GM18951 (cell line): ENCODE data around the gene ACTN4.

Source experiments
- POLR2A ChIP-seq: IDR thresholded peaks from 4 replicates; pipeline ENCODE4 v1.6.1; 2011; ENCODE audit warnings: mild to moderate bottlenecking; ENCODE audit not compliant: insufficient read length, insufficient read depth; ENCODE audit errors: extremely low read depth
- in situ Hi-C: fragments of 300-500 bp; cut with MboI; formaldehyde crosslinking; loops from one replicate; pipeline ENCODE4 v1.12.0; 2022; ENCODE audit warnings: low sequenced_read_pairs, mixed read lengths, inconsistent platforms; ENCODE audit not compliant: unreplicated experiment

The ACTN4 gene

DNA sequence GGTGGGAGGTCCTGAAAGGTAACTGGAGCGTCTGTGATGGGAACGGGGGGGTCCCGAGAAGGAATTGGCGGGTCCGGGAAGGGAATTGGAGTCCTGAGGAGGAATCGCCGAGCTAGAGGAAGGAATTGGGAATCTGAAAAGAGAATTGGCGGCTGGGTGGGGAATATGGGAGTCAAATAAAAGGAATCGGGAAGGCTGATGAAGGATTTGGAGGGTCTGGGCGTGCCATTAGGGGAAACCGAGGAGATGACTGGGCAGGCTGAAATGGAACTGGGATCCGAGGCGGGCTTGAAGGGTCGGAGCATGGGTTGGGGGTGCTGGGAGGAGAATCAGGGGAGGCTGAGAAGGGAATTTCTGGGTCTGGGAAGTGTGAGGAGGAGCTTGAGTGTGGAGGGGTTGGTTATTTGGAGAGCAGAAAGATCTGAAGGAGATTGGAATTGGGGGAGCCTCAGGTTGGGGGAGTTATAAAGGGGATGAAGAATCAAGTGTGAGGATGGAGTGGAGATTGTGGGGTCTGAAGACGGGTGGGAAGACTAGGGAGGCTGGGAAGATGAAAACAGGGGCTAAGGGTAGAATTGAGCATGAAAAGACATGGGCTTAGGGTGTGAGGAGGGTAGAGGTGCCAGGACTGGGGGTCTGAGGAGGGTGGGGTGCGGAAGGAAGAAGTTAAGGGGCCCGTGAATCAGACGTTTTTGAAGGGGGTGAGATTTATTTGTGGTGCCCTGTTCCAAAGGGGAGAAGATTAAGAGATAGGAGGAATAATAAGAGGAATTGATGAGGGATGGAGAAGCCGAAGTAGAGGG is 718 bp downstream of the ACTN4 start:
- no peak for TF ChIP-seq POLR2A
- in situ Hi-C loops, result no loop called here

DNA sequence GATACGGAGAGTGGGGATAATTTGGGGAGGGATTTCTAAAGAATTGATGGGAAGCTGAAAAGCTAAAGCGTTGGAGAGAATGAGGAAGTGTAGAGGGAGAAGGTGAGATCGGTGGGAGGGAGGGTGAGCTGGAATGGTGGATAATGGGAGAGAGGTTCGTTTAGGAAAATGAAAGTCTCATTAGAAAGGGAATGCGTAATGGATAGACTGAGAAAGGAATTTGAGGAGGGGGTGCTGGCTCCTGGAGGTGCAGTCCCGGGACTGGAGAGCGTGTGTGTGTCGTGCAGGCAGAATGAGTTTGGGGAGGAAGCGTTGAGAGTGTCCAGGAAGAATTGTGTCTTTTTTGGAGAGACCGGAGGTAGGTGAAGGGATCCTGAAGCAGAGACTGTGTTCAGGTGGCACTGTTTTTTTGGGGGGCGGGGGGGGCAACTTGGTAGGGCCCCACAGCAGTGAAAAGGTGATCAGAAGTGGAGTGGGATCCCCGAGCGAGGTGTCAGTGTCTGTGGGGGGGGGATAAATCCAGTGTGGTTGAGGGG is 1.4 kb downstream of the ACTN4 start:
- TF ChIP-seq POLR2A, result no peak
- in situ Hi-C loops, result no loop called here

DNA sequence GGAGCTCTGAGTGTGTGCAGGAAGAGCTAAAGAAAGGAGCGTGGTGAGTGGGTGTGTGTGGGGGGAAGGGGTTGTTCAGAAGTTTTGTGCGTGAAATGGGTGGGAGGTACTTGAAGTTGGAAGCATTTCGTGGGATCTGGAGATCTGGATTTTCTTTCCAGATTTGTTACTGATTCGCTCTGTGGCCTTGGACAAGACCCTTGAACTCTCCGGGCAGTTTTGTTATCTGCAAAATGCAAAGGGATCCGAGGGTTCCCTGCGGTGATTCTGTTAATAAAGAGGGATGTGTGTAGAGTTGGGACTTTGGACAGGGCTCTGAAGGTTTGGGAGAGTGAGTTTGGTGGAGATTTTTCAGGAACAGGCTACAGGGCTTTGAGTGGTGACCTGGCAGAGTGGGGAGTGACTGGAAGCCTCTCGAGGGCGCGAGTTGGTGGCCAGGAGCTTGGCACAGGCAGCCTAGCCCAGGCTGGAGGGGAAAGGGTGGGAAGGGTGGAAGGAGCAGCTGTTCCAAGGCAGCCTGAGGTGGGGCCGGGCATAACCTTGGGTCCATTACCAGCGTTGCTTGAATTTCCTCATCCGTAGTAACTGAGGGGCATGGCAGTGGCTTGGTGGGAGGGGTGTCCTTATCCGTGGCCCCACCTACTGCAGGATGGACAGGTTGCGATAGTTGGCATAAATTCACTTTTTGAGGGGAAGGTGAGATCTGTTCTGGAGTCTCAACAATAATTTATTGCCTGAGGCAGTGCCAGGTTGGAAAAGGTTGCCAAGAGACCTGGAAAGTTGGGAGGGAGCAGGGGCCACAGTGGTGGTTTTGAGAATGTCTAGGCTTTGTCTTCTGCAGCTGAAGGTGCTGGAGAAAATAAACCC is 2.1 kb downstream of the ACTN4 start:
- no peak for TF ChIP-seq POLR2A
- in situ Hi-C loops, result no loop called here

DNA sequence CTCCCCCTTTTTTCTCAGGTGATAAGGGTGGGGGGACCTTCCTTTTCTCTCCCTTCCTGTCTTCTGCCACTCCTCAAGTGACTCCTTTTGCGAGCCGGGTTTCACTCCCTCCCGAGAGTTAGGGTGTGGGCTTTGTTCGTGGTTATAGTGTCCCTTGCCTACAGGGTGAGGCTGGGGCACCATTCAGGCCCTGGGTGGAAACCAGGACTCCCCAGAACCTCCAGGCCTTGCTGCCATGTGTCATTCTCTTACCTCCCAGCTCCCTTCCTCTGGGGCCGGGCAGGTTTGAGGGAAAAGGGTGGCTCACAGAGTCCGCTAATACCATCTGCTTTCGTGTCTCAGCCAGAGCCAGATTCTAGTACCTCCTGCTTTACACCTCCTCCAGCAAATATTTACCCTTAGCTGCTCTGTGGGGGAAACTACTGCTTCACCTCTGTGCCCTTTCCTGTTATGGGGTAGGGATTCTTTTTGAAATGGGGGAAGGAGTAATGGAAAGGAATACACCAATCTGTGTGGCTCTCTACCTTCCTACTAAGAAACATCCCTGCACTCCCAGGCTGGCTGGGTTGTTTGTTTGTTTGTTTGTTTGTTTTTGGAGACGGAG is 2.8 kb downstream of the ACTN4 start:
- in situ Hi-C loops, result no loop called here
- no peak for TF ChIP-seq POLR2A

DNA sequence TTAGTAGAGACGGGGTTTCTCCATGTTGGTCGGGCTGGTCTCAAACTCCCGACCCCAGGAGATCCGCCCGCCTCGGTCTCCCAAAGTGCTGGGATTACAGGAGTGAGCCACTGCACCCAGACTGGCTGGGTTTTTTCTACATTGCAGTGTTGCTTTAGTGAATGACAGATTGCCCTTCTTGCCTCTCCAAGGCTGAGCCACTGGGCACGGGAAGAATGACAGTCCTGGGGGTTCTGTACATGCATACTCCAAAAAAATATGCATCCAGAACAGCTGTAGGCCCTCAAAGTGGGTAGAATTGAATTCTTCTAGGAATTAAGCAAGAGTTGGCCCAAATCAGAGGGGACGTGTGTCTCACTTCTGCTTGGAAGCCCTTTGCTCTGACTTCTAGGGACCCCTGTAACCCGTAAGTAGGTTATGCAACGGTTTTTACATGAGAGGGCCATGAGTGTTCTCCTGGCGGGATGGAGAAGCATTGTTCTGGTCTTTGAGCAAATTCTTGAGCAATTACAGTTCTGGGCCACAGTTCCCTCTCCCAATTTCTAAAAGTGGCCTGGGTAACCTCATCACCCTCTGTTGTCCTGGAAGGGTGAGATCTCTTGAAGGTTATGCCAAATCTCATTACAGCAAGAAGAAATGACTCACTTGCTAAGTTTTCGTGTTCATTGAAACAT is 3.6 kb downstream of the ACTN4 start:
- in situ Hi-C loops, result no loop called here
- no peak for TF ChIP-seq POLR2A

DNA sequence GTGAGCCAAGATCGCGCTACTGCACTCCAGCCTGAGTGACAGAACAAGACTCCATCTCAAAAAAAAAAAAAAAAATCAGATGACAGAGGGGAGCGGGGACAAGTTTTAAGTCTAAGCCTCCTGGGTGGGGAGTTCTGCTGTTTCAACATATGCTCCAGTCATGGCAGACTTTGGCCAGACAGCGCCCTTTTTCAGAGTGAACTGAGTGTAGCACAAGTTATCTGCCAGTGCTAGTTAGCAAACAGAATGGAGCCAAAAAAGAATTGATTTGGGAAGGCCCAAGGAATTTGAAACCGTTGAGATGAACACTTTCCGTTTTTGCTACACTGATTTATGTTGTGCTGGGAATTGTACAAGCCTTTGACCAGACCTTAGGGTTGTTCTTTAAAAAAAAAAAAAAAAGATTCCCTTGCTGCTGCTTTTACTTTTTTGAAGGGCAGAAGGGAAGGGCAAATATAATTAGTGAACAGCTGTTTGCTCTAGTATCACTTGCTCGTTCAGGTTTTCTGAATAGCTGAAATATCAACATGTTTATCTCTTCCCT is 5.7 kb downstream of the ACTN4 start:
- no peak for TF ChIP-seq POLR2A
- in situ Hi-C loops, result no loop called here

DNA sequence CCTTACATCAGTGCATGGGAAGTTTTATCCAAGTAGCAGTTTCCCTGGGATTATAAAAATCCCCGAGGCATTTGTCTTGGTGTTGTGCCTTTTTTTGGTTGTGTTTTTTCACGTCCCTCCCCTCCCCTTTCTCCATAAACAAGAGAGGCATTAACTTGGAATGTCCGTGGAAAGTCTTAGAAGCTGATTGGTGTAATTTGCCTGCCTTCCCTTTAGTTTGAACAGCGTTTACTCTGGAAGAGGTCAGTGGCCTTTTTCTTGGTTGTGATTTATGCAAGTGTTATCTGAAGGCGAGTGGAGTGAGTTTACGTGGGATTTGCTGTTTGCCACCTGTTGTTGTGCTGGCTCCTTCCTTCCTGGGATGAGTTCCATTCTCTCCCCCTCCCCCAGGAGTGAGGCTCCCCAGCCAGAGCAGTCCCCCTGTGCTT is 7.2 kb downstream of the ACTN4 start:
- in situ Hi-C loops, result no loop called here
- TF ChIP-seq POLR2A, result no peak

DNA sequence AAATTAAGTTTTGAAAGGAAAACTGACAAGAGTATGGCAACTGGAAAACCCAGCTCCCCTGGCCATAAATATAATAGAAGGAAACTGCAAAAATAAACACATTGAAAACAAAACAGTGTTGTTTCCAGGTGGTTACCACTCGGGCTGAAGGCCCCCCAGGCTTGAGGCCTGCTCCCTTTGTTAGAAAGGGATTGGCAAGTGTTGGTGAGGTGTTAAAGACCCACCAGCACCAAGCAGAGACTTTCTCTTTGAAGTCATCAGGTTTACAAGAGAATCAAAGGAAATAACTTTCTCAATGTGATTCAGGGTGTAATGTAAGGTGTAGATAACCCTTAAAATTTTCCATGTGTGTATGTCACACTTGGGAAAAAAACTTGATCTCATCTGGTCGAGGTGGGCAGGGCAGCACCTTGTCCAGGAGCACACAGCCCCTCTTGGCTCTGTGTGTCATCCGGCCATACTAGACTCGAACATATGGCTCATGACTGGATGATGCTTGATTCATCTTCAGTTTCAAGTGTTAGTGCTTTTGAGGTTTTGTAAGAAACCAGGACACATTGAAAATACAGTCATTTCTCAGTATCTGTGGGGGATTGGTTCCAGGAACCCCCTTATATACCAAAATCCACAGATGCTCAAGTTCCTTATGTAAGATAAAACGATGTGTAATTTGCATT is 7.8 kb downstream of the ACTN4 start:
- in situ Hi-C loops, result no loop called here
- no peak for TF ChIP-seq POLR2A

DNA sequence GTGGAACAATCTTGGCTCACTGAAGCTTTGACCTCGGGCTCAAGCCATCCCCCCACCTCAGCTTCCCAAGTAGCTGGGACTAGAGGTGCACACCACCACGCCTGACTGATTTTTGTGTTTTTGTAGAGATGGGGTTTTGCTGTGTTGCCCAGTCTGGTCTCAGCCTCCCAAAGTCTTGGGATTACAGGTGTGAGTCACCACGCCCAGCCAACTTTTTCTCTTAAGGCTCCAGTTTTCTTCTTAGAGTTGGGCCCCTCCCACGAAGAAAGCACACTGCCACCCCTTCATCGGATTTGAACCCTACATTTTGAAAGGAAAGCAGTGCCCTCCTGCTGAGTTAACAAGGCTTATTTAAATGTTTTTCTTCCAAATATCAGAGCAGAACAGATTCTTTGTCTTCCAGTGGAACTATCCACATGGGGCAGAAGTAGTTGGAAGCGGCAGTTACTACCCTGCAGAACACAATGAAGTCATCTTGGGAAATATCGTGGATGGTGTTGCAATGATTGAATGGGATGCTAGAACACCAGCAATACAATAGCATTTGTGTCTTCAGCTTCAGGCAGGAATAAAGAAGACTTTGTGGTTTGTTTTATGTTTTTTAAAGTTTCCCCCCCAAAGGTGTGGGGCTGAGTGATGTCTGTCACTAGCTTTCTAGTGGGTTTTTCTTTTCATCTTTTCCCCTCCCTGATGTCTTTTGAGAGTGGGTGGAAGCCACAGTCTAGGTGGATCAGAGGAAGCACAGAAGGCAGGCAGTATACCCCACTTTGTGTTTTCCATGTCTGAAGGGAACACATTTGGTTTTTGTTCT is 8.9 kb downstream of the ACTN4 start:
- in situ Hi-C loops, result no loop called here
- TF ChIP-seq POLR2A, result no peak

DNA sequence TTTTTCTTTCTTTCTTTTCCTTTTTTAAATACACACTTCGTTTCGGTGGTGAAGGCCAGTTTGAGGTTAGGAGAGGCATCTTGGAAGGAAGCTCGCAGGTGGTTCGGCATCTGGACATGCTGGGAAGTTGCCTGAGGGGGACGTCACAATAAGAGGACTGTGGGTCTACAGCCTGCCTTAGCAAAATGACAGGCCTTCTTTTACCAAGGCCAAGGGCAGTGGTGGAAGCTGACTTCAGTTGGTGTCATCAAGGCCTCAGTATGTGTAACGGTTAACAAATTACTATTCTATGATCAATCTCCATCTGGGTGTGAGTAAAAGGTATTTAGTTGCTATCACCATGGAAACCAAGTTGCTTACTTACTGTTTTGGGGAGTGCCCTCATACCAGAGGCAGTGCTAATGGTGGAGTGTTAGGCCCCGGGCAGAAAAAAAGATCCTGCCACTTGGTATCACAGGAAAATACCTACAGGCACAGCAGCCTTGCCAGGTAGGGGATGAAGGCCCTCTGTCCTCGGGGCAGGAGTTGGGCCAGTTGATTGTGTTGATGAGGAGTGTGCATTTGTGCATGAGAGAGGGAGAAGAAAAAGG is 10.3 kb downstream of the ACTN4 start:
- TF ChIP-seq POLR2A, result no peak
- in situ Hi-C loops, result no loop called here

DNA sequence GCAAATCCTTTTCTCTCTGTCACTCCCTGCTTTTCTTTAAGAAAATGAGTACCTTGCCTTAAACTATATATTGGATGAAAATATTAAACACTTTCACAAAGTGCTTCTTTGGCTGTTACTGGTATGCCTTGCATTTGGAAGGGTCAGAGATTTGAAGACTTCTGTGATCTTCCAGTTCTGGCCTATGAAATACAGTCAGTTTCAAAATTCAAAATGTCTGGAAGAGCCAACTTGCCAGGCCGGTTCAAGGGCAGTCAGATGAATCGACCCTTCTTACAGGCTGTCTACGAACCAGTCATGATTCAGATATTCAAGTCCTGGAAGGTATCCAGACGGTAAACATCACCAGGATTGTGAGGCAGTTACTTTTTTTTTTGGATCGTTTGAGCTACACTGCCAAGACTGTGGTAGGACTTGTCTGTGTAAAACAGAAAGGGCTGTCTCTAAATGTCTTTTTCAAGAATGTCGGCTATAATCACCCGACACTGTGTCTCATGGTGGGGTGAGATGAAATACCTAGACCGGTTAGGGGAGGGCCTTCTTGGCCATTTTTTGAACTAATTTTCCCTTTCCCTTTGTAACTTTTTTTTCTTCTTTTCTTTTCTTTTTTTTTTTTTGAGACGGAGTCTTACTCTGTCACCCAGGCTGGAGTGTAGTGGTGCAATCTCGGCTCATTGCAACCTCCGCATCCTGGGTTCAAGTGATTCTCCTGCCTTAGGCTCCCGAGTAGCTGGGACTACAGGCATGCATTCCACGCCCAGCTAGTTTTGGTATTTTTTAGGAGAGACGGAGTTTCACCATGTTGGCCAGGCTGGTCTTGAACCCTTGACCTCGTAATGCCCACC is 11.2 kb downstream of the ACTN4 start:
- TF ChIP-seq POLR2A, result no peak
- in situ Hi-C loops, result no loop called here
